ENCODE data around the gene ZNF366.

ZNF366 gene

GRCh38 chr5:72472031-72472430 lies 35.2 kb downstream of the ZNF366 start:
- Histone ChIP-seq H3K79me2 (ENCODE audit: insufficient read depth, low read length) (no peaks in the 10 kb centered on the region), H4K20me1 (ENCODE audit: insufficient read depth, low read length, poor library complexity, severe bottlenecking) (no peaks in the 10 kb centered on the region), H3K4me2 (ENCODE audit: low read depth, low read length, poor library complexity, severe bottlenecking) (no peak overlapping the region), H3K4me1 (ENCODE audit: insufficient read depth, low read length, poor library complexity, severe bottlenecking) (peaks cover 18% of the 10 kb centered on the region), H2AFZ (ENCODE audit: low read length) (no peak overlapping the region), H3K9me3 (ENCODE audit: insufficient read depth, low read depth, low read length) (no peaks in the 10 kb centered on the region), H3K27me3 (ENCODE audit: insufficient read depth, low read length, poor library complexity, severe bottlenecking) (no peaks in the 10 kb centered on the region), H3F3A (ENCODE audit: low read depth) (no peaks in the 10 kb centered on the region), H3K36me3 (ENCODE audit: insufficient read depth, low read length) (no peaks in the 10 kb centered on the region), H3K9me2 (replicated peaks; ENCODE audit: low read depth, low read length) (no peaks in the 10 kb centered on the region), H3K4me3 (ENCODE audit: low read length, poor library complexity, severe bottlenecking) (no peak overlapping the region), H3K9ac (ENCODE audit: low read depth, low read length, poor library complexity, severe bottlenecking) (no peak overlapping the region)
- no peak for TF ChIP-seq CTCF (conservative IDR thresholded peaks at IDR 0.05; ENCODE audit: low read length)
- no peak for TF ChIP-seq EZH2phosphoT487 (IDR thresholded peaks at IDR 0.05; ENCODE audit: borderline replicate concordance)

GRCh38 chr5:72470826-72471225 lies 36.4 kb downstream of the ZNF366 start:
- Histone ChIP-seq H3K27me3 (ENCODE audit: insufficient read depth, low read length, poor library complexity, severe bottlenecking) (no peaks in the 10 kb centered on the region), H3K9me3 (ENCODE audit: insufficient read depth, low read depth, low read length) (no peaks in the 10 kb centered on the region), H3K4me3 (ENCODE audit: low read length, poor library complexity, severe bottlenecking) (no peak overlapping the region), H3F3A (ENCODE audit: low read depth) (no peaks in the 10 kb centered on the region), H4K20me1 (ENCODE audit: insufficient read depth, low read length, poor library complexity, severe bottlenecking) (no peaks in the 10 kb centered on the region), H3K9me2 (replicated peaks; ENCODE audit: low read depth, low read length) (no peaks in the 10 kb centered on the region), H3K36me3 (ENCODE audit: insufficient read depth, low read length) (no peaks in the 10 kb centered on the region), H3K9ac (ENCODE audit: low read depth, low read length, poor library complexity, severe bottlenecking) (no peak overlapping the region), H2AFZ (ENCODE audit: low read length) (no peak overlapping the region), H3K4me1 (ENCODE audit: insufficient read depth, low read length, poor library complexity, severe bottlenecking) (peaks cover 22% of the 10 kb centered on the region), H3K79me2 (ENCODE audit: insufficient read depth, low read length) (no peaks in the 10 kb centered on the region), H3K4me2 (ENCODE audit: low read depth, low read length, poor library complexity, severe bottlenecking) (no peak overlapping the region)
- no peak for TF ChIP-seq CTCF (conservative IDR thresholded peaks at IDR 0.05; ENCODE audit: low read length)
- TF ChIP-seq EZH2phosphoT487 (IDR thresholded peaks at IDR 0.05; ENCODE audit: borderline replicate concordance): no peak

- Histone ChIP-seq H3K9me3 (ENCODE audit: insufficient read depth, low read depth, low read length) (no peaks in the 10 kb centered on the region), H4K20me1 (ENCODE audit: insufficient read depth, low read length, poor library complexity, severe bottlenecking) (no peaks in the 10 kb centered on the region), H2AFZ (ENCODE audit: low read length) (peak overlapping the region; percentile 42; the same call in 1 of the 2 replicates), H3K4me3 (ENCODE audit: low read length, poor library complexity, severe bottlenecking) (peak overlapping the region; percentile 15), H3K79me2 (ENCODE audit: insufficient read depth, low read length) (no peaks in the 10 kb centered on the region), H3K36me3 (ENCODE audit: insufficient read depth, low read length) (no peaks in the 10 kb centered on the region), H3K9me2 (replicated peaks; ENCODE audit: low read depth, low read length) (no peaks in the 10 kb centered on the region), H3K27me3 (ENCODE audit: insufficient read depth, low read length, poor library complexity, severe bottlenecking) (no peaks in the 10 kb centered on the region), H3F3A (ENCODE audit: low read depth) (no peaks in the 10 kb centered on the region), H3K4me1 (ENCODE audit: insufficient read depth, low read length, poor library complexity, severe bottlenecking) (peaks cover 30% of the 10 kb centered on the region), H3K4me2 (ENCODE audit: low read depth, low read length, poor library complexity, severe bottlenecking) (peak overlapping the region; percentile 46), H3K9ac (ENCODE audit: low read depth, low read length, poor library complexity, severe bottlenecking) (no peak overlapping the region)
- TF ChIP-seq EZH2phosphoT487 (IDR thresholded peaks at IDR 0.05; ENCODE audit: borderline replicate concordance): no peak
- no peak for TF ChIP-seq CTCF (conservative IDR thresholded peaks at IDR 0.05; ENCODE audit: low read length)
Observed at GRCh38 chr5:72468606-72469005, 38.6 kb downstream of the ZNF366 start.
